Measurements from ENCODE around the gene LCN15. TPM values are rescaled to one million over a fixed set of nuclear protein-coding genes. Genes with fewer than 3 reads are reported as not detected.

LCN15 gene
- total RNA-seq, 1 experiment from 2014 or later: not detected

DNA sequence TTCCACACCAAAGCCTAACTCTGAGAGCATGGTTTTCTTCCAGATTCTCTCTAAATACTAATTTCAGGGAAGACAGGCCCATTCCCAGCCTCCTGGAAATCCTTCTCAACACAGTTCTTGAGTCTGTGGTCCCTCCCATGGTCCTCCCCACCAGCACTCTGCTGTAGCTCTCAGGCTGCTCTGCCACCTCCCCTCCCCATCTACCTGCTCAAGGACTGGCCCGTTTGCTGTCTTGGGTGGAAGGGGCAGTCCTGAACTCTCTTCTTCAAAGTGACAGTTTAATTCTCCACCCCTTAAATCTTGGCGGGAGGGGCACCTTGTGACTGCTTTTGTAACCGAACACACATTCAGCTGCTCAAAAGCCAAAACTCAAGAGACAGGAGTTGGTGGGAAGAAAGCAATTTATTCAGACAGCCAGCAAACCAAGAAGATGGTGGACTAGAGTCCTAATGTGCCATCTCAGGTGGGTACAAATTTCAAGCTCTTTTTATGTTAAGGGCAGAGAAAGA, 7.6 kb upstream of the LCN15 start:
- no peak overlapping the region for H4K5ac ChIP-seq (ENCODE audit: insufficient read length, low read depth, low read length)
- no peak overlapping the region for H2BK20ac ChIP-seq (ENCODE audit: low read depth, low read length, poor library complexity, severe bottlenecking)
- H3K4me1 Mint-ChIP-seq: peaks cover 6 to 9% of the 10 kb centered on the region in 2 experiments
- DNase-seq: no peak
- H3K14ac ChIP-seq (ENCODE audit: insufficient read depth, low read length): no peak overlapping the region
- H3K27ac ChIP-seq (ENCODE audit: insufficient read length, low read depth, low read length): no peak overlapping the region
- no CpG with 5 or more reads among the region's 3 CpGs for WGBS (ENCODE audit: extremely low coverage, insufficient read length, low lambda C conversion rate)
- H2BK12ac ChIP-seq (ENCODE audit: insufficient read length, low read depth, low read length): no peak overlapping the region
- H3K9me3 Mint-ChIP-seq: peaks cover 14 to 15% of the 10 kb centered on the region in 2 experiments
- no peak overlapping the region for H3K56ac ChIP-seq (ENCODE audit: insufficient read length, low read depth, low read length)
- no peaks in the 10 kb centered on the region for H3K79me2 ChIP-seq (ENCODE audit: insufficient read depth, low read length)
- H2AFZ ChIP-seq (ENCODE audit: low read length): no peak overlapping the region
- no peak overlapping the region for H2AK5ac ChIP-seq (ENCODE audit: insufficient read length, low read length)
- peaks cover 7 to 12% (median 11%) of the 10 kb centered on the region in 3 experiments for H3K36me3 Mint-ChIP-seq (ENCODE audit: insufficient read depth in 1 of 3, low read depth in 3 of 3)
- no peak overlapping the region for H3K4me3 Mint-ChIP-seq
- H3K23ac ChIP-seq (ENCODE audit: insufficient read length, low read depth, low read length): no peak overlapping the region
- no peak overlapping the region for H3K27ac Mint-ChIP-seq
- no peaks in the 10 kb centered on the region for H3K27me3 ChIP-seq (ENCODE audit: insufficient read depth, low read length)
- H4K20me1 ChIP-seq (ENCODE audit: control insufficient read depth, insufficient read depth, insufficient read length): no peaks in the 10 kb centered on the region
- H3K9me3 ChIP-seq (ENCODE audit: control insufficient read depth, low read depth, low read length): no peaks in the 10 kb centered on the region
- H3T11ph ChIP-seq (ENCODE audit: low read length): no peak overlapping the region
- H3K18ac ChIP-seq (ENCODE audit: insufficient read length, low read depth, low read length): no peak overlapping the region
- no peak overlapping the region for H3K4ac ChIP-seq (ENCODE audit: low read depth, low read length)
- no peak overlapping the region for H4K91ac ChIP-seq (ENCODE audit: insufficient read length, low read depth, low read length)
- H3K4me1 ChIP-seq (ENCODE audit: insufficient read depth, low read length): no peaks in the 10 kb centered on the region
- H2BK15ac ChIP-seq (ENCODE audit: low read depth, low read length): no peak overlapping the region
- no peak overlapping the region for H2BK5ac ChIP-seq (ENCODE audit: insufficient read length, low read length)
- H3K4me2 ChIP-seq (ENCODE audit: insufficient read depth, insufficient read length, low read length): no peak overlapping the region
- H3K9ac ChIP-seq (ENCODE audit: extremely low read depth, insufficient read length, low read length): no peak overlapping the region
- H3K23me2 ChIP-seq (ENCODE audit: insufficient read length, low read depth, low read length, poor library complexity, severe bottlenecking): no peaks in the 10 kb centered on the region
- no peaks in the 10 kb centered on the region for H3K79me1 ChIP-seq (ENCODE audit: insufficient read depth, low read depth, low read length, poor library complexity, severe bottlenecking)
- H2BK120ac ChIP-seq (ENCODE audit: low read depth, low read length, poor library complexity, severe bottlenecking): no peak overlapping the region
- peaks cover 34% of the 10 kb centered on the region for H3K27me3 Mint-ChIP-seq (ENCODE audit: low read depth)
- H4K8ac ChIP-seq (replicated peaks; ENCODE audit: insufficient read length, low read depth, low read length): no peak overlapping the region
- TF ChIP-seq, protein P1, sequence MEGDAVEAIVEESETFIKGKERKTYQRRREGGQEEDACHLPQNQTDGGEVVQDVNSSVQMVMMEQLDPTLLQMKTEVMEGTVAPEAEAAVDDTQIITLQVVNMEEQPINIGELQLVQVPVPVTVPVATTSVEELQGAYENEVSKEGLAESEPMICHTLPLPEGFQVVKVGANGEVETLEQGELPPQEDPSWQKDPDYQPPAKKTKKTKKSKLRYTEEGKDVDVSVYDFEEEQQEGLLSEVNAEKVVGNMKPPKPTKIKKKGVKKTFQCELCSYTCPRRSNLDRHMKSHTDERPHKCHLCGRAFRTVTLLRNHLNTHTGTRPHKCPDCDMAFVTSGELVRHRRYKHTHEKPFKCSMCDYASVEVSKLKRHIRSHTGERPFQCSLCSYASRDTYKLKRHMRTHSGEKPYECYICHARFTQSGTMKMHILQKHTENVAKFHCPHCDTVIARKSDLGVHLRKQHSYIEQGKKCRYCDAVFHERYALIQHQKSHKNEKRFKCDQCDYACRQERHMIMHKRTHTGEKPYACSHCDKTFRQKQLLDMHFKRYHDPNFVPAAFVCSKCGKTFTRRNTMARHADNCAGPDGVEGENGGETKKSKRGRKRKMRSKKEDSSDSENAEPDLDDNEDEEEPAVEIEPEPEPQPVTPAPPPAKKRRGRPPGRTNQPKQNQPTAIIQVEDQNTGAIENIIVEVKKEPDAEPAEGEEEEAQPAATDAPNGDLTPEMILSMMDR (conservative IDR thresholded peaks at IDR 0.05): no peak
